Measurements from ENCODE around the gene KCNIP1.

The KCNIP1 gene

GRCh38 chr5:170484847-170485615, 18.8 kb upstream of the KCNIP1 start:
- DNase-seq (ENCODE audit: low read depth): no peak
- no peak overlapping the region for H3K4me3 ChIP-seq (ENCODE audit: low read depth, low read length)
- no peak for TF ChIP-seq MAX (IDR thresholded peaks at IDR 0.05; ENCODE audit: low read depth, low read length)
- TF ChIP-seq POLR2A (IDR thresholded peaks at IDR 0.05; ENCODE audit: extremely low read depth, insufficient read length): no peak
- TF ChIP-seq CTCF (IDR thresholded peaks at IDR 0.05; ENCODE audit: low read depth, low read length): no peak
- no peak for TF ChIP-seq MYC (IDR thresholded peaks at IDR 0.05; ENCODE audit: low read depth, low read length)

GRCh38 chr5:170485616-170485911, 18.3 kb upstream of the KCNIP1 start:
- no peak for TF ChIP-seq CTCF (IDR thresholded peaks at IDR 0.05; ENCODE audit: low read depth, low read length)
- TF ChIP-seq MYC (IDR thresholded peaks at IDR 0.05; ENCODE audit: low read depth, low read length): no peak
- no peak for TF ChIP-seq MAX (IDR thresholded peaks at IDR 0.05; ENCODE audit: low read depth, low read length)
- no peak for TF ChIP-seq POLR2A (IDR thresholded peaks at IDR 0.05; ENCODE audit: extremely low read depth, insufficient read length)
- DNase-seq (ENCODE audit: low read depth): no peak
- H3K4me3 ChIP-seq (ENCODE audit: low read depth, low read length): no peak overlapping the region

GRCh38 chr5:170486371-170486770, 17.4 kb upstream of the KCNIP1 start:
- H3K4me3 ChIP-seq (ENCODE audit: low read depth, low read length): no peak overlapping the region
- no peak for DNase-seq (ENCODE audit: low read depth)
- TF ChIP-seq MAX (IDR thresholded peaks at IDR 0.05; ENCODE audit: low read depth, low read length): no peak
- TF ChIP-seq POLR2A (IDR thresholded peaks at IDR 0.05; ENCODE audit: extremely low read depth, insufficient read length): no peak
- TF ChIP-seq MYC (IDR thresholded peaks at IDR 0.05; ENCODE audit: low read depth, low read length): no peak
- TF ChIP-seq CTCF (IDR thresholded peaks at IDR 0.05; ENCODE audit: low read depth, low read length): no peak

- no peak for DNase-seq (ENCODE audit: low read depth)
- H3K4me3 ChIP-seq (ENCODE audit: low read depth, low read length): no peak overlapping the region
- TF ChIP-seq MAX (IDR thresholded peaks at IDR 0.05; ENCODE audit: low read depth, low read length) (no peak), MYC (IDR thresholded peaks at IDR 0.05; ENCODE audit: low read depth, low read length) (no peak), CTCF (IDR thresholded peaks at IDR 0.05; ENCODE audit: low read depth, low read length) (no peak), POLR2A (IDR thresholded peaks at IDR 0.05; ENCODE audit: extremely low read depth, insufficient read length) (no peak)
These were observed 15.2 kb upstream of the KCNIP1 start for GRCh38 chr5:170488570-170488969.

- TF ChIP-seq CTCF (IDR thresholded peaks at IDR 0.05; ENCODE audit: low read depth, low read length): no peak
- TF ChIP-seq MYC (IDR thresholded peaks at IDR 0.05; ENCODE audit: low read depth, low read length): no peak
- no peak for TF ChIP-seq MAX (IDR thresholded peaks at IDR 0.05; ENCODE audit: low read depth, low read length)
- TF ChIP-seq POLR2A (IDR thresholded peaks at IDR 0.05; ENCODE audit: extremely low read depth, insufficient read length): no peak
- DNase-seq (ENCODE audit: low read depth): no peak
- no peak overlapping the region for H3K4me3 ChIP-seq (ENCODE audit: low read depth, low read length)
These were observed 14.6 kb upstream of the KCNIP1 start for GRCh38 chr5:170489199-170489598.

Data from NB4 (cell line).